GM18505 (cell line): ENCODE results near the gene DCANP1.

ENCODE experiments used
- ATAC-seq: cut with Tn5 transposase; IDR thresholded peaks from one replicate; pipeline ENCODE4 v1.9.1; 2021; ENCODE audit not compliant: unreplicated experiment
- POLR2A ChIP-seq: IDR thresholded peaks from 4 replicates; pipeline ENCODE4 v1.6.1; 2011; ENCODE audit warnings: borderline replicate concordance; ENCODE audit not compliant: insufficient read depth, insufficient read length; ENCODE audit errors: extremely low read depth

The DCANP1 gene

GRCh38 chr5:135446615-135447014, 533 bp downstream of the DCANP1 start:
- TF ChIP-seq POLR2A = no peak
- no peak for ATAC-seq

GRCh38 chr5:135446206-135446605, 942 bp downstream of the DCANP1 start:
- no peak for ATAC-seq
- no peak for TF ChIP-seq POLR2A

- no peak for TF ChIP-seq POLR2A
- ATAC-seq = no peak
Measured at GRCh38 chr5:135445306-135445985, 1.7 kb downstream of the DCANP1 start.

- ATAC-seq = no peak
- no peak for TF ChIP-seq POLR2A
Measured at GRCh38 chr5:135444881-135445280, 2.3 kb downstream of the DCANP1 start.

- no peak for ATAC-seq
- no peak for TF ChIP-seq POLR2A
Measured at GRCh38 chr5:135444360-135444759, 2.8 kb downstream of the DCANP1 start.

- no peak for ATAC-seq
- TF ChIP-seq POLR2A = no peak
Measured at GRCh38 chr5:135443161-135443960, 3.8 kb downstream of the DCANP1 start.

- TF ChIP-seq POLR2A = no peak
- no peak for ATAC-seq
Measured at GRCh38 chr5:135442431-135443160, 4.6 kb downstream of the DCANP1 start.

- ATAC-seq = no peak
- no peak for TF ChIP-seq POLR2A
Measured at GRCh38 chr5:135441919-135442318, 5.2 kb downstream of the DCANP1 start.

GRCh38 chr5:135441350-135441831, 5.8 kb downstream of the DCANP1 start:
- no peak for ATAC-seq
- TF ChIP-seq POLR2A = no peak

GRCh38 chr5:135440916-135441315, 6.2 kb downstream of the DCANP1 start:
- TF ChIP-seq POLR2A = no peak
- no peak for ATAC-seq

- no peak for ATAC-seq
- no peak for TF ChIP-seq POLR2A
Measured at GRCh38 chr5:135439231-135440205, 7.6 kb downstream of the DCANP1 start.

- TF ChIP-seq POLR2A = no peak
- no peak for ATAC-seq
Measured at GRCh38 chr5:135438636-135439221, 8.4 kb downstream of the DCANP1 start.
